GM21619 (cell line): ENCODE results near the gene TNNC1.

ENCODE experiments used
- ATAC-seq: cut with Tn5 transposase; IDR thresholded peaks from one replicate; pipeline ENCODE4 v1.9.1; 2021; ENCODE audit not compliant: unreplicated experiment

The TNNC1 gene

DNA sequence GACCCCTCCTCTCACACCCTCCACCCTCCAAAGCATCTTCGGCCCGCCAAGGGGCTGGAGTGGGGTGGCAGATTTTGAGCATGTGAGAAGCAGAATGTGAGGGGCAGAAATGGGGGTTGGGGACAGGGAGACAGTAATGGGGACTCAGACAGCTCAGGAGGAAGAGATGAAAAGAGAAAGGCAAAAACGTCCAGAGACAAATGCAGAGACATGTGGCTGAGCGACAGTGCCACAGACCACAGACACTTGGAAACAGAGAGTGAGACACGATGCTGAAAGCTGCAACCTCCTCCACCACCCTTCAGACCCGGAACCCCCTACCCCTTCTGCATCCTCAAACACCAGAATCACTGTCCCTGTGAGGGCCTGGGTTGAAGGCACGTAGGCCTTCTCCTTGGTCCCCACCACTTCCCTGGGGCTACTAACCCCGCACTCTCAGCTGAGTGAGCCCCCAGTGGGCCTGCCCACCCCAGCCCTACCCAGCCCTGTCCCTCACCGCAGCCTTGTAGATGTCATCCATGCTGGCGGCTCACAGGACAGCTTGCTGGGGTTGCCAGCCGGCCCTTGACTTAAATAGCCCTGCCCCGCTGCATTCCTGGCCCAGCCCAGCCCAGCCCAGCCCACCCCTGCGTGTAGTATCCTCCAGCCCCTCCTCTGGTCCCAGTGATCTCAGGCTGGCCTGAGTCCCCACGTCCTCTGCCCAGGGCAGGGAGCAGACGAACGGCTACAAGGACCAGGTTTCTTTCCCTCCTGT lies at the start of gene TNNC1:
Gene TNNC1, minus strand, starts transcription at position 546 of the 754 bp plus-strand sequence. Its CDS starts 26 bp downstream, at position 520.
- ATAC-seq = no peak

DNA sequence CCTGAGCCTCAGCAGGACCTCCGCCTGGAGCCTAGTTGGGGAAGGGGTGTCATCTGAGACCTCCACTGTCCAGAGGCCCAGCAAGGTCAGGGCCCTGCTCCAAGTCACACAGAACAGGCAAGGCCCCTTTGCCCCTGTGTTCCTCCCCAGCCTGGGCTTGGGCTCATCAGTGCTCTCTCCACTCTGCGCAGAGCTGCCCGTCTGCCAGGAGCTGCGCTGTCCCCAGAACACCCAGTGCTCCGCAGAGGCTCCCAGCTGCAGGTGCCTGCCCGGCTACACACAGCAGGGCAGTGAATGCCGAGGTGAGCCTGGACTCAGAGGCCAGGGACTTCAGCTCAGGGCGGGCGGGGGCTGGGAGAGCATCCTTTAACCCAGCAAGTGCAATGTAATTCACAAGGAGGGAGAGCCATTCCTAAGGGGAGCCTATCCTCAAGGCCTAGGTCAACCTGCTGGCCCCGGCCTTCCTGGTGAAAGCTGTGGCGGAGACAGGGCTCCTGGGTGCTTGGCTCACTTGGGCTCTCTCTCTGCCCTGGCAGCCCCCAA lies 49.0 kb upstream of the TNNC1 start:
- no peak for ATAC-seq

DNA sequence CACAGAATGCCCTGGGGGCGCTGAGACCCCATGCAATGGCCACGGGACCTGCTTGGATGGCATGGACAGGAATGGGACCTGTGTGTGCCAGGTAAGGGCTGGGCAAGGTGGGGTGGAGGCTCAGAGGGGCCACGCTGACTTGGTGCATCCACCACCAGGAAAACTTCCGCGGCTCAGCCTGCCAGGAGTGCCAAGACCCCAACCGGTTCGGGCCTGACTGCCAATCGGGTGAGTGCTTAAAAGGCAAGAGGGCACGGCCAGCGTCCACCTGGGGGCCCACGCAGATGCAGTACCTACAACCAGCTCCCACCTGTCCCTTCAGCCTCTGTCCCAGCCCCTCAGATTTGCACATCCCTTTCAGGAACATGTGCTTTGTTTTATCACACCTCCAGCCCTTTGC lies 48.2 kb upstream of the TNNC1 start:
- no peak for ATAC-seq

DNA sequence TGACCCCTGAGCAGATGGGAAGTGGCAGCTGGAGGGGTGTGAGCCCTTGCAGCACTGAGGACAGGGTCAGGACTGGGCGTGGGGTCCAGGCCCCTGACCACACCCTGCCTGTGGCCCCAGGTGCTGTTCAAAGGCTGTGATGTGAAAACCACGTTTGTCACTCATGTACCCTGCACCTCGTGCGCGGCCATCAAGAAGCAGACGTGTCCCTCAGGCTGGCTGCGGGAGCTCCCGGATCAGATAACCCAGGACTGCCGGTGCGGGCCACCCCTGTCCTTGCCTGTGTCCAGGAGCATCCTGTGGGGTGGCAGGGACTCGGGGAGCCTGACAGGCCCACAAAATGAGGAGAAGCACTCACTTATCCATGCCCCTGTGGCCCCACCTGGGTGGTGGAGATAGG lies 47.2 kb upstream of the TNNC1 start:
- no peak for ATAC-seq

DNA sequence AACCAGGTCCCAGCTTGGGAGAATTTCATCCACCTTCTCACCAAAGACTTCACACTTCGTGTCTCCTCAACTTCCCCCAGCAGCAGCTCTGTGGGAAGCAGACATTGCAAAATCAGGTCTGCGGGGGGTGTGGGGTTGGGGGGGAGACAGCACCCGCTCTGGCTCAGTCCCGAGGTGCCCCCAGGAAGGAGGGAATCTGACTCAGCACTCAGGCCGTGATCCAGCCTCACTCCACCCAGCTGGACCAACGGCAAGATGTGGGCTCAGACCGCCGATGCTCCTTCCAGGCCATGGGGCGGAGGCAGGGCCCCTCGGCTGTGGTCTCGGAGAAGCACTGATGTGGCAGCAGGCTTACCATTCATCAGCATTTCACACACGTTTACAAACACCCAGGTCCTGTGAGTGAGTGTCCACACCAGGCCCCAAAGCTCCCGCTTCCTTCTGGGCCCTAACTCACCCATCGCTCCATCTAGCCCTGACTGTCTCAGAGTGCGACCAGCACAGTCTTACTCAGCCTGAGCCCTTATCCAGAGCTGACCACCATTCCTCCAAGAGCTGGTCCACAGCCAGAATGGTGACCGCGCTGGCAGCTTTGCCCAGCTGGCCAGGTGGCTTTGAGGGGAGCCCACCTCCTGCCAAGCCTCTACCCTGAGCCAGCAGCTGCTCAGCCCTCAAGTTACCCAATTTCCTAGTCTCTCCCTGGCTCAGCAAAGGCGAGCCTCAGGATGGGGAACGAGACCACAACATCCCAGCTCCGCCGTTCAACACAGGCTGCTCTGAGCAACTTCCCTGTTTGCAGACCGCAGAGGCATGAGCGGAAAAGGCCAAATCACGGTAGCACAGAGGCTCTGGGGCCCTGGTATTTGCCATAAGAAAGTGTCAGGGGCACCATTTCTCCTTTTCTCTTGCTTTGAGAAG lies 44.6 kb upstream of the TNNC1 start:
- no peak for ATAC-seq

DNA sequence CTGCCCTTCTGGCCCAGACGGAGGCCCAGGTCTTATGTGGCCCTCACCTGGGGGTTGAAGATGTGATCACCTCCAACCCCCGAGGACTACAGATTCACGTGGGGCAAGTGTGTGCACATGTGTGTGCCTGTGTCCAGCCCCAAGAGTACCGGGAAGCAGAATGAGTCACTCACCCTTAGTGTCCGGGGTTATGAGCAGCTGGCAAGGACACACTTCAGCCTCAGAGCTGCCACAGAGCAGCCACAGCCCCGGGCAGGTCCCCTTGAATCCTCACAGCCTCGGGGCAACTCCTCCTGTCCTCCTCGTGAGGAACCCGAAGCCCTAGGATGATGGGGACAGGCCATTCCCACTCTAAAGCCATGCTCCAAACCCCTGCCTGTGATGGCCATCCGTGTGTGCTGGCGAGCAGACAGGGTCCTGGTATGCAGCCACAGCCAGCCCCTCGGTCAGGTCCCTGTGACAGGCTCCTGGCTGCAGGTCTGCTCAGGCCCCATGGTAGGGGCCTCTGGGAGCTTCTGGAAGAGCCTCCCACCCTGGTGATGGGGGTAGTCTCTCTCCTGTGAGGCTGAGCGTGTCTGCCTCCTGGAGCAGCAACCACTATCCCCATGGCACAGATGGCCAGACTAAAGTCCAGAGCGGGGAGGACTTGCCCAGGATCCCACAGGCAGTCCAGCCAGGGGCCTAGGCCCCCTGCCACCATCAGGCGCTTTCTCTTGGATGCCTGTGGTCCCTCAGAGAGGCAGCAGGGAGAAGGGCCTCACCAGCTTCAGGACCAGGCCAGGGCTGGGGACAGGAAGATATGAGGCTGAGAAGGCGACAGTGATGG lies 42.1 kb upstream of the TNNC1 start:
- no peak for ATAC-seq

DNA sequence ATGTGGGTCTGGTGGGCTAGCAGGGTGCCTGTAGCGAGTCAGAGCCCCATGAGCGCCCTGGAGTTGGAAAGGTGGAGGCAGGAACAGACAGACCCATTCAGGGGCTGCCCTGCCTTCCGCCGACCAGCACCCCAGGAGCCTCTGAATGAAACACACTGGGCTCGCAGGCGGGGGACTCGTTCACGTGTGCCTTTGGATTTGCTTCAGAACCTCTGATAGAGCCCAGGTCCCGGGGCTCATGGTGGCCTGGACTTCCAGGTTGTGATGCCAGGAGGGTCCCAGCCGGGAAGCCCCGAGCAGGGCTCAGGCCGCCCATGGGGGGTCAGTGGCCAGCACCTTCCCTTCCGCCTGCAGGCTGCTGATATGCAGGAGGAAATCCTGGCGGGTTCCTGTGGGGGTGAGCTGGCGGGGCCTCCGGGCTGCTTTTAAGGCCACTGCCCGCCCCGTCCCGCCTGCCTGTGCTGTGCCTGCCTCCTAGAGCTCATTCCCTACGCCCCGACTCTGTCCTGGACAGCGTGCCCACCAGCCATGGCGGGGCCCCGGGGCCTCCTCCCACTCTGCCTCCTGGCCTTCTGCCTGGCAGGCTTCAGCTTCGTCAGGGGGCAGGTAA lies 41.1 kb upstream of the TNNC1 start, which contains the start of gene STAB1:
Gene STAB1, plus strand, starts transcription at position 453 of the 610 bp plus-strand sequence. Its CDS starts 76 bp downstream, at position 529.
- no peak for ATAC-seq

DNA sequence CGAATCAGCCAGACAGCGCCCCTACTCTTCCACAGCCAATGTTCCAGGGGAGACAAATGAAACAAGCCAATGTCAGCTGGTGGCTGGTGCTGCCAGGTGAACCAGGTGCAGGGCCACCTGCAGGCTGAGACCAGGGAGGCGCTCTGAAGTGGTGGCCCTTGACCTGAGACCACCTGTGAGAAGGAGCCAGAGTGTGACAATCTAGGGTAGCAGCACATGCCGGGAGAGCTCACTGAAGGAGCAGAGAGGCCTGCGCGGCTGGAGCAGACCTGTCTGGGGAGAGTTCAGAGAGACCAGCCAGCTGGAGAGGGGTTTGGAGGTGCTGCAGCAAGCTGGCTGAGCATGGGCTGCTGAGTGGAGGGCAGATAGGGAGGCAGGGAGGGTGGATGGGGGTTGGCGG lies 40.6 kb upstream of the TNNC1 start:
- no peak for ATAC-seq

DNA sequence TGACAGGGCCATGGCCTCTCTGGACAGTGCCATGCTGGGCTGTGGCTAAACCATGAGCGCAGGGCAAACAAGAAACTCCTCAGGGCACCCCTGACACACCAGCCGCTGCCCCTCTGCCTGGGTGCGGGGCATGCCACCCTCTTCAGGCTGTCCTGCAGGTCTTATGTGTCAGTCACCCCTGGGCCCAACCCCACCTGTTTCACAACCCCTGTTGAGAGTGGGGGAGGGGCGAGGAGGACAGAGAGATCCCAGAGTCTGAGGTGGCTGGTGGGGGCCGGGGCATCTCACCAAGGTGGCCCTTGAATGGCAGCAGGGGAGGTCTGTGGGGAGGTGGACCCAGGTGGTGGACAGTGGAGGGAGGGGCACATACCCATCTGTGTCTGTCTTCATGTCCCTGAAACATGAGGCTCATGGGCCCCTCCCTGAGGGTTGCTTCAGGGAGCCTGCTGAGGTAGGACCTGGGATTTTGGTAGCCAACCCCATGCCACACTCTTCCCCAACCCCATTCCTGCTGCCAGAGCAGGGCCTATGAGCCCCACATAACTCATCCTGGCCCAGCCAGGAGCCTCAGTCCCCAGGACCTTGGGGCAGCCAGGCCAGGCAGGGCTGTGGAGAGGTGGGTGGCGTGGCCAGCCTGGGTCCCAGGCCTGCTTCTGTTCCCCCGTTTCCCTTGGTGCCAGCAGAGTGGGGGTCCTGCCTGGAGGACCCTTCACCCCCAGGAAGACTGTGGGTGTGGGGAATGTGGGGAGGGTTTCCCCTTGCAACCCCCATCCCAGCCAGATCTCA lies 39.6 kb upstream of the TNNC1 start:
- ATAC-seq = no peak

DNA sequence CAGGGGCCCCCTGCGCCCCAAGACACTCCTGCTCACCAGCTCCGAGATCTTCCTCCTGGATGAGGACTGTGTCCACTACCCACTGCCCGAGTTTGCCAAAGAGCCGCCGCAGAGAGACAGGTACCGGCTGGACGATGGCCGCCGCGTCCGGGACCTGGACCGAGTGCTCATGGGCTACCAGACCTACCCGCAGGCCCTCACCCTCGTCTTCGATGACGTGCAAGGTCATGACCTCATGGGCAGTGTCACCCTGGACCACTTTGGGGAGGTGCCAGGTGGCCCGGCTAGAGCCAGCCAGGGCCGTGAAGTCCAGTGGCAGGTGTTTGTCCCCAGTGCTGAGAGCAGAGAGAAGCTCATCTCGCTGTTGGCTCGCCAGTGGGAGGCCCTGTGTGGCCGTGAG lies 38.2 kb upstream of the TNNC1 start:
- ATAC-seq = no peak

DNA sequence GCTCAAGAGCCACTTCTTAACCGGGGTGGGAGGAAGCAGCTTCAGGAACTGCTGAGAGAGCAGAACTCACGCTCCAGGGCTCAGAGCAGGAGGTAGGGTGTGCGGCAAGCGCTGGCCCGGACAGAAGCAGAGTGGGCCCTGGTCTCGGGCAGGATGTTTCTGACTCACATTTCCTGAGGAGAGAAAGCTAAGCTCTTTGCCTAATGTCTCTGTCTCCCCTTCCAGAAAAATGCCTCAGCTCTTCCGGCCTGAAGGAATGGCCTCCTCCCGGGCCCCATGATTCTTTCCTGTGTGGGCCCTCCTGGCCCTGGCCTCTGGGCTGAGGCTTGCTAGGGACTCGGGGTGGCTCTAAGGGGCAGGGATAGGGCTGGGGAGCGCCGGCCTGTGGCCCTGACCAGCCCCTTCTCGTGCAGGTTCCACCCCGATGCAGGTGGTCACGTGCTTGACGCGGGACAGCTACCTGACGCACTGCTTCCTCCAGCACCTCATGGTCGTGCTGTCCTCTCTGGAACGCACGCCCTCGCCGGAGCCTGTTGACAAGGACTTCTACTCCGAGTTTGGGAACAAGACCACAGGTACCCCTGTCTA lies 37.2 kb upstream of the TNNC1 start:
- ATAC-seq = no peak

DNA sequence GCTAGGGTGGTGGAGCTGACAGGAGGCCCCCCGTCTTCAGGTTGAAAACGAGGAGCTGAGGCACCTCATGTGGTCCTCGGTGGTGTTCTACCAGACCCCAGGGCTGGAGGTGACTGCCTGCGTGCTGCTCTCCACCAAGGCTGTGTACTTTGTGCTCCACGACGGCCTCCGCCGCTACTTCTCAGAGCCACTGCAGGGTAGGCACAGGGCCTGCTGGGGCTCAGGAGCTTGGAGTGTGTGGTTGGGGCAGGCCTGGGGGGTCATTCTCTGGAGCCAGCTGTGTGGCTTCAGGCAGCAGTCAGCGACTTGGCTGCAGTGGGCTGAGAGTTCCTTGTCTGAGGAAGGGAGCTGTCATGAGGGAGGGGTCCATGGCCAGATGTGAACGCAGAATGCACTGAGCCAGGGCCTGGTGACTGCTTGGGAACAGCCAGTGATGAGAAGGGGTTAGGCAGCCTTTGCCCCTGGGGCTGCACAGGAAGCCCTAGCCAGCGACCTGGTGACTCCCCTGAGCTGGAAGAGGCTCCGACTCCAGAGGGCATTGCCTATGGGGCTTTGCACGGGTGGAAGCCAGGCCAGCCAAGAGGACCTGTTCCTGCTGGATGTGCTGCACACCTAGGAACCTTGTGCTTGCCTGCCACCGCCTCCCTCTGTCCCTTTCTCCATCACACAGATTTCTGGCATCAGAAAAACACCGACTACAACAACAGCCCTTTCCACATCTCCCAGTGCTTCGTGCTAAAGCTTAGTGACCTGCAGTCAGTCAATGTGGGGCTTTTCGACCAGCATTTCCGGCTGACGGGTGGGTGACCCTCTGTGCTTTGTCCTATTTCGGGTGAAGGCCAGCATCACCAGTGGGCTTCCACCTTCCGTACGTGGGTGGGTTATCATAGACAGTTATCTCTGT lies 36.4 kb upstream of the TNNC1 start:
- no peak for ATAC-seq

DNA sequence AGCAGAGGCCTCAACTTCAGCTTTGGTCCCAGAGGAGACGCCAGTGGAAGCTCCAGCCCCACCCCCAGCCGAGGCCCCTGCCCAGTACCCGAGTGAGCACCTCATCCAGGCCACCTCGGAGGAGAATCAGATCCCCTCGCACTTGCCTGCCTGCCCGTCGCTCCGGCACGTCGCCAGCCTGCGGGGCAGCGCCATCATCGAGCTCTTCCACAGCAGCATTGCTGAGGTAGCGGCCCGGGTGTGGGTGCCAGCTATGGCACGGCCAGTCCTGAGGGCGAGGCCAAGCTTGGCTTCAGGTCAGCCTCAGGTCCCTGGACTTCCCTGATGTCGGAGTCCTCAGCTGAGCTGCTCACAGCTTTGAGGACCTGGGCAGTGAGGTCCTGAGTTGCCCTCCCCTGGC lies 35.6 kb upstream of the TNNC1 start:
- ATAC-seq = no peak

DNA sequence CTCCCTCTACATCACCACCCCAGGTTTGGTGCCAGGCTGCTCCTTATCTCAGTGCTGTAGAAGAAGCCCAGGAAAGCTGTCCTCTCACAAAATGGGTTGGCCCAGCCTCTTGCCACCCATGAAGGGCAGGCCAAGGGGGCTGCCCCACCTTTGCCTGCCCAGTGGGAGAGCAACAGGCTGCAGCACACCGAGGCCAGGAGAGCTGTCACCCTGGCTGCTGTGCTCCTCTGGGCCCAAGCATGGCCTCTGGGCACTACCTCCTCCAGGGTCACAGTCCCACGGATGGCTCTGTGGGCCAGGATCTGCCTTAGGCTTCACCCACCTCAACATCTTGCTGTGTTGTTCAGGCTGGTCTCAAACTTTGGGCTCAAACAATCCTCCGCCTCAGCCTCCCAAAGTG lies 34.9 kb upstream of the TNNC1 start:
- no peak for ATAC-seq

DNA sequence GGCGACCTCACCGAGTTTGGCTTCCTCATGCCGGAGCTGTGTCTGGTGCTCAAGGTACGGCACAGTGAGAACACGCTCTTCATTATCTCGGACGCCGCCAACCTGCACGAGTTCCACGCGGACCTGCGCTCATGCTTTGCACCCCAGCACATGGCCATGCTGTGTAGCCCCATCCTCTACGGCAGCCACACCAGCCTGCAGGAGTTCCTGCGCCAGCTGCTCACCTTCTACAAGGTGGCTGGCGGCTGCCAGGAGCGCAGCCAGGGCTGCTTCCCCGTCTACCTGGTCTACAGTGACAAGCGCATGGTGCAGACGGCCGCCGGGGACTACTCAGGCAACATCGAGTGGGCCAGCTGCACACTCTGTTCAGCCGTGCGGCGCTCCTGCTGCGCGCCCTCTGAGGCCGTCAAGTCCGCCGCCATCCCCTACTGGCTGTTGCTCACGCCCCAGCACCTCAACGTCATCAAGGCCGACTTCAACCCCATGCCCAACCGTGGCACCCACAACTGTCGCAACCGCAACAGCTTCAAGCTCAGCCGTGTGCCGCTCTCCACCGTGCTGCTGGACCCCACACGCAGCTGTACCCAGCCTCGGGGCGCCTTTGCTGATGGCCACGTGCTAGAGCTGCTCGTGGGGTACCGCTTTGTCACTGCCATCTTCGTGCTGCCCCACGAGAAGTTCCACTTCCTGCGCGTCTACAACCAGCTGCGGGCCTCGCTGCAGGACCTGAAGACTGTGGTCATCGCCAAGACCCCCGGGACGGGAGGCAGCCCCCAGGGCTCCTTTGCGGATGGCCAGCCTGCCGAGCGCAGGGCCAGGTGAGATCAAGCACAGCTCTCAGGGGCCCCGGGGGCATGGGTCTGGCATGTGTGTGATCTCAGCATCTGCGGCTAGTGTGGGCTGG lies 34.2 kb upstream of the TNNC1 start:
- no peak for ATAC-seq

DNA sequence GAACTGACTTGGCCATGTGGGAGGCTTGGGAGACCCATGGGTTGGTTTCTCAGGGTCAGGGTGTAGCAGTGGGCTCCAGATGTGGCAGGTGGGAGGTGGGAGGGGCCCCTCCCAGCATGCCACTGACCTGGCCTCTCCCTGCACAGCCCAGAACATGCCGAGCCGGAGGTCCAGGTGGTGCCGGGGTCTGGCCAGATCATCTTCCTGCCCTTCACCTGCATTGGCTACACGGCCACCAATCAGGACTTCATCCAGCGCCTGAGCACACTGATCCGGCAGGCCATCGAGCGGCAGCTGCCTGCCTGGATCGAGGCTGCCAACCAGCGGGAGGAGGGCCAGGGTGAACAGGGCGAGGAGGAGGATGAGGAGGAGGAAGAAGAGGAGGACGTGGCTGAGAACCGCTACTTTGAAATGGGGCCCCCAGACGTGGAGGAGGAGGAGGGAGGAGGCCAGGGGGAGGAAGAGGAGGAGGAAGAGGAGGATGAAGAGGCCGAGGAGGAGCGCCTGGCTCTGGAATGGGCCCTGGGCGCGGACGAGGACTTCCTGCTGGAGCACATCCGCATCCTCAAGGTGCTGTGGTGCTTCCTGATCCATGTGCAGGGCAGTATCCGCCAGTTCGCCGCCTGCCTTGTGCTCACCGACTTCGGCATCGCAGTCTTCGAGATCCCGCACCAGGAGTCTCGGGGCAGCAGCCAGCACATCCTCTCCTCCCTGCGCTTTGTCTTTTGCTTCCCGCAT lies 33.4 kb upstream of the TNNC1 start:
- no peak for ATAC-seq
